ENCODE data around the gene LEFTY2.
"Not testable (repeated sequence)": the region's sequence is repeated elsewhere in the genome, so short reads cannot be mapped to it uniquely, and the experiment has no call there.

The LEFTY2 gene

DNA sequence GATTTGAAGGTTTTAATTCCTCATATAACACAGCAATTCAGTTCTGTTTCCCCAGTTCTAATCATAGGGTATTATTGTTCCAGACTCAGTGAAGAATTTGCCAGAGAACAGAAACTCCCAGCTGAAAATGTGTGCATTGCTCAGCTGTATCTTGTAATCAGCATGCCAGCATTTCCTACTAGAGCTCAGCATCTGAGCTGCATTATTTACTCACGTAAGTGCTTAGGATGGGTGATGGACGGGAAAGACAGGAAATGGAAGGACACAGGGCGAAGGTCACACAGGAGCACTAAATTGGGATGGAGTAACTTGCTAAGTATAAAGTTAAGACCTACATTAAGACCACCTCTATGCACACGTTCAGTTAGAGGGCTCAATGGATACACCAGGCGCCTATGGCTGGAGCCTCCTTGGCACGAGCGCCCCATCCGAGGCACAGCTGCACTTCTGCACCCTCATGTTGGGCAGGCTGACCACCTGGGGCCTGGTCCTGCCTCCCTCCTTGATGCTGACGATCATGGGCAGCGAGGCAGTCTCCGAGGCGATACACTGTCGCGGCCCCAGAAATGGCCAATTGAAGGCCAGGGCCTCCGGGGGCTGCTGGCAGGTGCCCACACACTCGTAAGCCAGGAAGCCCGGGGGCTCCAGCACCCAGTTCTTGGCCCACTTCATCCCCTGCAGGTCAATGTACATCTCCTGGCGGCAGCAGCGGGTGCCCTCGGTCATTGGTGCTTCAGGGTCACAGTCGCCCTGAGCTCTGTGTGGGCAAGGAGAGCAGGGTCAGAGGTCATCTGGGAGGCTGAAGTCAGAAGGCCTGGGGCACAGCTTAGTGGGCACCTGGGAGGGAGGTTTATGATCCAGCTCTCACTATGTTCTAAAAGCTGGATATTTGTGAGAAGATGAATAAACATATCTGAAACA lies 3.7 kb downstream of the LEFTY2 start:
- TF ChIP-seq, protein P1, sequence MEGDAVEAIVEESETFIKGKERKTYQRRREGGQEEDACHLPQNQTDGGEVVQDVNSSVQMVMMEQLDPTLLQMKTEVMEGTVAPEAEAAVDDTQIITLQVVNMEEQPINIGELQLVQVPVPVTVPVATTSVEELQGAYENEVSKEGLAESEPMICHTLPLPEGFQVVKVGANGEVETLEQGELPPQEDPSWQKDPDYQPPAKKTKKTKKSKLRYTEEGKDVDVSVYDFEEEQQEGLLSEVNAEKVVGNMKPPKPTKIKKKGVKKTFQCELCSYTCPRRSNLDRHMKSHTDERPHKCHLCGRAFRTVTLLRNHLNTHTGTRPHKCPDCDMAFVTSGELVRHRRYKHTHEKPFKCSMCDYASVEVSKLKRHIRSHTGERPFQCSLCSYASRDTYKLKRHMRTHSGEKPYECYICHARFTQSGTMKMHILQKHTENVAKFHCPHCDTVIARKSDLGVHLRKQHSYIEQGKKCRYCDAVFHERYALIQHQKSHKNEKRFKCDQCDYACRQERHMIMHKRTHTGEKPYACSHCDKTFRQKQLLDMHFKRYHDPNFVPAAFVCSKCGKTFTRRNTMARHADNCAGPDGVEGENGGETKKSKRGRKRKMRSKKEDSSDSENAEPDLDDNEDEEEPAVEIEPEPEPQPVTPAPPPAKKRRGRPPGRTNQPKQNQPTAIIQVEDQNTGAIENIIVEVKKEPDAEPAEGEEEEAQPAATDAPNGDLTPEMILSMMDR (IDR thresholded peaks at IDR 0.05; ENCODE audit: control insufficient read depth, insufficient read depth, low read depth, low read length, missing control alignments) = no peak
- no peak overlapping the region for H3K4me3 ChIP-seq (ENCODE audit: control insufficient read depth, low read depth, low read length)
- no peak for DNase-seq (ENCODE audit: low read depth)

GRCh38 chr1:225936523-225936922 lies 4.5 kb downstream of the LEFTY2 start:
- no peak for DNase-seq (ENCODE audit: low read depth)
- TF ChIP-seq, protein P1 (IDR thresholded peaks at IDR 0.05; ENCODE audit: control insufficient read depth, insufficient read depth, low read depth, low read length, missing control alignments) = no peak
- H3K4me3 ChIP-seq (ENCODE audit: control insufficient read depth, low read depth, low read length) = no peak overlapping the region

- DNase-seq (ENCODE audit: low read depth); H3K4me3 ChIP-seq (ENCODE audit: control insufficient read depth, low read depth, low read length): not testable (repeated sequence)
These were observed 4.9 kb downstream of the LEFTY2 start for GRCh38 chr1:225936086-225936485.

- H3K4me3 ChIP-seq (ENCODE audit: control insufficient read depth, low read depth, low read length) = no peak overlapping the region
- TF ChIP-seq, protein P1 (IDR thresholded peaks at IDR 0.05; ENCODE audit: control insufficient read depth, insufficient read depth, low read depth, low read length, missing control alignments) = no peak
- DNase-seq (ENCODE audit: low read depth) = no peak
These were observed 6.3 kb downstream of the LEFTY2 start for GRCh38 chr1:225934711-225935110.

GRCh38 chr1:225933072-225933471 lies 7.9 kb downstream of the LEFTY2 start:
- TF ChIP-seq, protein P1 (IDR thresholded peaks at IDR 0.05; ENCODE audit: control insufficient read depth, insufficient read depth, low read depth, low read length, missing control alignments) = no peak
- no peak overlapping the region for H3K4me3 ChIP-seq (ENCODE audit: control insufficient read depth, low read depth, low read length)
- DNase-seq (ENCODE audit: low read depth) = no peak

- TF ChIP-seq, protein P1 (IDR thresholded peaks at IDR 0.05; ENCODE audit: control insufficient read depth, insufficient read depth, low read depth, low read length, missing control alignments) = no peak
- no peak for DNase-seq (ENCODE audit: low read depth)
- H3K4me3 ChIP-seq (ENCODE audit: control insufficient read depth, low read depth, low read length) = no peak overlapping the region
These were observed 9.5 kb downstream of the LEFTY2 start for GRCh38 chr1:225931270-225932136.

DNA sequence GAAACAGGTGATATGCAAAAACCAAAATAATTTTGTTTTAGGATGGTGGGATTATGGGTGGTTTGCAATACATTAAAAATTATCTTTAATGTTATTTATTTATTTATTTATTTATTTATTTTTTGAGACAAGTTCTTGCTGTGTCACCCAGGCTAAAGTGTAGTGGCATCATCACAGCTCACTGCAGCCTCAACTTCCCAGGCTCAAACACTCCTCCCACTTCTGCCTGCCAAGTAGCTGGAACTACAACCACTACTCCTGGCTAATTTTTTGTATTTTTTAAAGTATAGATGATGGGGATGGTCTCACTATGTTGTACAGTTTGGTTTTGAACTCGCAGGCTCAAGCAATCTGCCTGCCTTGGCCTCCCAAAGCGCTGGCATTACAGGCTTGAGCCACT lies 10.5 kb downstream of the LEFTY2 start:
- TF ChIP-seq, protein P1 (IDR thresholded peaks at IDR 0.05; ENCODE audit: control insufficient read depth, insufficient read depth, low read depth, low read length, missing control alignments) = no peak
- DNase-seq (ENCODE audit: low read depth) = no peak
- H3K4me3 ChIP-seq (ENCODE audit: control insufficient read depth, low read depth, low read length) = no peak overlapping the region

GRCh38 chr1:225929462-225929861 lies 11.6 kb downstream of the LEFTY2 start:
- not testable (repeated sequence) for DNase-seq (ENCODE audit: low read depth); H3K4me3 ChIP-seq (ENCODE audit: control insufficient read depth, low read depth, low read length)
